Stimulated activated CD4-positive, alpha-beta T cell treated with anti-CD3 and anti-CD28 coated beads, Interleukin-1b, Interleukin-23, amount 100 ng/mL, for 1 hour (primary cell): Measurements from ENCODE around the gene JARID2.

Experiments
- DNase-seq, 2 donors: peaks; one replicate each; pipeline ENCODE4 v3.0.0-alpha.2; 2020; ENCODE audit warnings: low read depth in 2 of 2

JARID2 gene

GRCh38 chr6:15490242-15491100 lies 244.6 kb downstream of the JARID2 start:
- DNase-seq: no peak

- peak; percentile 25 to 48 for DNase-seq
Measured at GRCh38 chr6:15491255-15491985, 245.6 kb downstream of the JARID2 start.

- no peak for DNase-seq
Measured at GRCh38 chr6:15491986-15492269, 246.1 kb downstream of the JARID2 start.

GRCh38 chr6:15493437-15494168 lies 247.7 kb downstream of the JARID2 start:
- no peak for DNase-seq

DNA sequence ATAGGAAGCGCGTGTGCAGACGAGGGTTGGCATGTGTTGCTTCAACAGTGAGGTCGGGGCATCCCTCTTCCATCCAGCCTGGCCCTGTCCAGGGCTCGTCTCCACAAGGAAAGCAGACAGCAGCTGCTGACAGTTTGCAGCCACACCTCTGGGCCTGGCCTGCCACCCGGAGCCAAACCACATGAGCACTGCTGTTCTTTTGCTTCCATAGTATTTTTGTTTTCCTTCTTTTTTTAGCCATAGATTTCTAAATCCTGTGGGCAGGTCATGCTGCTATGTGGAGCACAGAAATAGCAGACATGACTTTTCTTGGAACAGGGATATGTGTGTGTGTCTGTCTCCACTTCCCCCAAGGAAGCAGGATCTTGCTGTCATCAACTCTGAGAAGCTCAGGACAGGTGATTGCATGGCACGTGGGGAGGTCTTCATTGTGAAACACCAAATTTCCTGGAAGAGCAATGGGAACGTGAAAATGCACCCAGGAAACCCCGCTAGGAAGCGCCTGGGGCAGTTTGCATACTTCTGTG lies 249.6 kb downstream of the JARID2 start:
- no peak for DNase-seq

GRCh38 chr6:15496345-15497131 lies 250.7 kb downstream of the JARID2 start:
- no peak for DNase-seq

GRCh38 chr6:15498640-15499039 lies 252.8 kb downstream of the JARID2 start:
- no peak for DNase-seq

DNA sequence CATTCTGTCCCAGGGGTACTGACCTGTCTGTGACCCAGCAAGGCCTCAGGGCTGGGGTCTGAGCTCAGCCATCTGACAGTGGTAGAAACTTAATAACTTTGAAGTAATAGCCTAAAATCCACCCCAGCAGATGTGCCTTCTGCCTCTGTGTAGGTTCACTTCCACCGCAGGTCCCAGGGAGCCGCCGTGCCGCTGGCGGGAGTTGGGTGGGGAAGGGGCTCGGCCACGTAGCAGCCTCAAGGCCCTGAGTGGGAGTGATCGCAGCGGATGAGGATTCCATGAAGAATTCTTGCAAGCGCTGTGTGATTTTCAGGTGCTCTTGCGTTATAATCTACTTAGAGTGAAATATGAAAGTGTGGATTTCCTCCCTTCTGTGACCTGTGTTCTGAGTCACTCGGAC lies 253.3 kb downstream of the JARID2 start:
- no peak for DNase-seq

DNA sequence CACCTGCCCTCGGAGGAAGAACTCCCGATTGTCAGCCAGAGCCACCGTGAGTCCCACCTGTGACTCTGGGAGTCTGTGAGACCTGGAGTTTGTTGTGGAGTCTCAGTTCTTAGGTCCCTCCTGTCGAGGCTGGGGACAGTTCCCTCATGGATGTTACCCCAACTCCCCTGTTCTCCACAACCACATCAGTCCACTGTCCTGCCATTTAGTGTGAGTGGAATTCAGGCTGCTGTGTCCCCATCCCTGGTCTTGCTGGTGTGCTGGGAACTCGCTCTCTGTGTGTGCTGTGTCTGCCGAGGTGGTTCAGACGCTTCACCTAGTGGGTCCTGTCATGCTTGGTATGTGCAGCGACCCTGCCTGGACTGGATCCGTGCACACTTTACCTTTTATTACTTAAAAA lies 253.7 kb downstream of the JARID2 start:
- DNase-seq: no peak

GRCh38 chr6:15500078-15500740 lies 254.3 kb downstream of the JARID2 start:
- DNase-seq: no peak

- DNase-seq: no peak
Measured at GRCh38 chr6:15500901-15501825, 255.3 kb downstream of the JARID2 start.

DNA sequence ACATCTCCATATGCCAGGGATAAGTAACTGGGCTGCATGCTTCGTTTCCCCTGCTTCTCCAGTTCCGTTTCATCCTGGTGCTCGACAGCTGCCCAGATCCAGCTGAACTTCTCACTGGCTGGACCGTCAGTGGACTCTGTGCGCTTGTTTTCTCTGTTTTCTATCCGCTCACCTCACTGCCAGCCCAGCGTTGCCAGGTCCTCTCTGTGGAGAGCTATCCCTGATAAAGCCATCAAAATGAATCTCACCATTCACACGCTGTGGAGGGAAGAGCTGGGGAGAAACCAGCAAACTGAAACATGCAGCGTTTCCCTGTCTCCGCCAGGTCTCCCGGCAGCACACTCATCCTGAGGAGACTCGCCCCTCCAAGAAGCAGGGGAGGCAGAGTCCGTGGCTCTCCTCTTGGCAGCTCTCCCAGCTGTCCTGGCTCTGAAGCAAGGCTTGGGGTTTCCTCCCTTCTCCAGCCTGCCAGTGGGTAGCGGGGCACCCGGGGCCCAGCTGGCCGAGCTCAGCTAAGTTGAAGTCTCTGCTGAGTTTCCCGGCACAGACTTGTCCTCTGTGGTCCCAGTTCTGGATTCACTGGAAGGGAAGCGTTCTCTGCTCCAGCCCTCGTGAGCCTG lies 256.1 kb downstream of the JARID2 start:
- DNase-seq: no peak

DNA sequence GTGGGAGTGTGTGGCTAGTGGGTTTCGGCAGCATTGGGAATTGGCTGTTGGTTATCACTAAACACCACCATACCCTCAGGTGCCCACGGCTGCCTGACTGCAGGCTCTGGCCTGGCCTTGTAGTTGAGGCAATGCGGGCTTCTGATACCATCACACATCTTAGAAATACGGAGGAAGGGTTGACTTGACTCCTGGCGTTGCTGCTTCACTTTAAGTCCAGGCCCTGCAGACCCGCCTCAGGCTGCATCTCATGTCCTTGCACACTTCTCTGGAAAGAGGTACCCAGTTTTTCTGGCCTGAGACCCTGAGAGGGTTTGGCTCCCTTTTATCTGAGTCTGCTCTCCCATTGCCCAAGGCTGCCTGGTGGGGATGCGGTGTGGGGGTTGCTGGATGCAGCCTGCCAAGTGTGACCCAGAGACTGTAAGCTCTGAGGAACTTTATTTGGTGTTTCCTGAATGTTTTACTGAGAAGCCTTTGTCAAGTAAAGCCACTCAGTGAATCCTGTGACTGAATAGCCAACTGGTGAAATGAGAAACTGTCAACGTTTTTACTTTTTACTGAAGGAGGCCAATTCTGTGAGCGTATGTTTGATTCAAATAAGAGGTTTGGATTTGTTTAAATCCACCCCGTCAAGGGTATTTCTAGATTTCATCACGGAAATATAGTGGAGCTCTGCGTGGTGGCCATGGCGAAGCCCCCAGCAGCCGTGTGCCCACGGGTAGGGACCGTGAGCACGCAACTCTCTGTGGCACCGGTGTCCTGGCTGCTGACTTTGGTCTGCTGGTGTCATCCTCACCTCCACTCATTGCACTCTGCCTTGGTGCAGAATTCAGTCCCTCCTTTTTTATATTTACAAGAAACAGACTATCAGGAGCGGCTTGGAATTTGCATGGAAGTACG lies 256.8 kb downstream of the JARID2 start:
- no peak for DNase-seq

DNA sequence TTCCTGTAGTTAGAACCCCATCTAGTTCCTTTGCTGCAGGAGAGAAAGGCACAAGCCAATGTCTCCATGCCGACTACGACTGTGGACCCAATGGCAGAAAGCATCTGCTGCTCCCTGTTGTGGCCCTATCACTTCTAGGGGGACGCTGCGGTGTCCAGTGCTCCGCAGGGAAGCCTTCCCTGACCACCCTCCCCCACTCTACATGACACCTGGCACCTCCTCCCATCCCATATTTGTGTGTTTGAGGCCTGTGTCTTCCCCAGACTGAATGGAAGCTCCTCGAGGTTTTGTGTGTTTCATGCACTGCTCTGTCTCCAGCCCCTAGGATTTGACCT lies 257.4 kb downstream of the JARID2 start:
- no peak for DNase-seq

GRCh38 chr6:15504040-15504495 lies 258.2 kb downstream of the JARID2 start:
- no peak for DNase-seq

GRCh38 chr6:15504581-15505350 lies 258.9 kb downstream of the JARID2 start:
- no peak for DNase-seq

GRCh38 chr6:15505463-15505918 lies 259.6 kb downstream of the JARID2 start:
- DNase-seq: no peak

DNA sequence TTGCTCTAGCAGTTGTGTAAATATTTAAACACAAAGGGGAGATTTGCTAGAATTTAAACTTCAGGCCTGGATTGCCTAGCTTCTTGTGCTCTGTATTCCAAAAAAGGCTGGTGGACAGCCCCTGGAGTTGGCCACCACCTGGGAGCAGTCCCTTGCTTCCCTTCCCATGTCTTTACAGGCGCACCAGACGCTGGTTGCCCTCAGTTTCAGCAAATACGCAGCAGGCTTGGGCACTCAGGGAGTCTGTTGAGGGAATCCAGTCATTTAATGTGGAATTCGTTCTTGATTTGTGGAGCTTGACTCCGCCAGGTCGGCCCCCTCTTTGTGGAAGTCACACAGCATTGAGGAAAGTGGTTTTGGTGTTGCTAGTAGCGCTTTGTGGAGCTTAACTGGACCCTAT lies 260.2 kb downstream of the JARID2 start:
- no peak for DNase-seq
